ENCODE results near the gene ZMYM4.

The ZMYM4 gene

GRCh38 chr1:35443768-35444518 is 175.4 kb downstream of the ZMYM4 start:
- Histone ChIP-seq H3K36me3 (ENCODE audit: control insufficient read depth in 1 of 2, insufficient read depth in 2 of 2, low read depth in 1 of 2, low read length in 2 of 2) (peaks cover 51 to 74% of the 10 kb centered on the region in 2 experiments), H3K27ac (ENCODE audit: low read length, poor library complexity, severe bottlenecking) (no peak overlapping the region), H3K4me2 (ENCODE audit: low read length, poor library complexity, severe bottlenecking) (no peak overlapping the region), H4K91ac (ENCODE audit: low read length) (no peak overlapping the region), H3K14ac (ENCODE audit: low read length in 2 of 2) (no peak overlapping the region), H2BK15ac (ENCODE audit: low read depth, poor library complexity, severe bottlenecking) (no peak overlapping the region), H3K79me1 (replicated peaks; ENCODE audit: low read length, poor library complexity, severe bottlenecking) (peaks cover 18% of the 10 kb centered on the region), H3K9me3 (ENCODE audit: control insufficient read depth, low read length) (no peaks in the 10 kb centered on the region), H3K4me3 (ENCODE audit: insufficient read depth in 1 of 2, low read depth in 1 of 2, low read length in 2 of 2) (no peak overlapping the region), H3K23ac (ENCODE audit: low read length in 2 of 2) (no peak overlapping the region), H3K4ac (ENCODE audit: low read depth in 1 of 2, low read length in 2 of 2) (no peak overlapping the region), H2BK12ac (ENCODE audit: low read length in 2 of 2) (no peak overlapping the region), H2AFZ (ENCODE audit: low read depth, low read length) (no peak overlapping the region), H2BK5ac (ENCODE audit: low read depth, low read length, poor library complexity, severe bottlenecking) (no peak overlapping the region), H3K4me1 (ENCODE audit: control insufficient read depth, insufficient read depth, low read depth, low read length) (no peaks in the 10 kb centered on the region), H2BK120ac (ENCODE audit: low read depth, low read length) (no peak overlapping the region), H3K18ac (ENCODE audit: low read depth in 1 of 2, low read length in 2 of 2) (no peak overlapping the region), H2AK5ac (ENCODE audit: low read length, severe bottlenecking) (no peak overlapping the region), H3K9ac (ENCODE audit: low read length) (no peak overlapping the region), H4K8ac (ENCODE audit: low read length) (no peak overlapping the region), H3K27me3 (ENCODE audit: control insufficient read depth in 1 of 2, insufficient read depth in 1 of 2, low read length in 2 of 2) (no peaks in the 10 kb centered on the region)
- WGBS = 89% methylated on average over 5 of the region's 5 CpGs
- DNase-seq = no peak

- no peak overlapping the region for H3K4me3 ChIP-seq (ENCODE audit: insufficient read depth in 1 of 2, low read depth in 1 of 2, low read length in 2 of 2)
- H3K36me3 ChIP-seq (ENCODE audit: control insufficient read depth in 1 of 2, insufficient read depth in 2 of 2, low read depth in 1 of 2, low read length in 2 of 2) = peaks cover 48 to 69% of the 10 kb centered on the region in 2 experiments
- H3K9me3 ChIP-seq (ENCODE audit: control insufficient read depth, low read length) = no peaks in the 10 kb centered on the region
- no peaks in the 10 kb centered on the region for H3K4me1 ChIP-seq (ENCODE audit: control insufficient read depth, insufficient read depth, low read depth, low read length)
- H3K79me1 ChIP-seq (replicated peaks; ENCODE audit: low read length, poor library complexity, severe bottlenecking) = peaks cover 17% of the 10 kb centered on the region
- H3K4ac ChIP-seq (ENCODE audit: low read depth in 1 of 2, low read length in 2 of 2) = no peak overlapping the region
- H4K91ac ChIP-seq (ENCODE audit: low read length) = no peak overlapping the region
- H3K27me3 ChIP-seq (ENCODE audit: control insufficient read depth in 1 of 2, insufficient read depth in 1 of 2, low read length in 2 of 2) = no peaks in the 10 kb centered on the region
- no peak overlapping the region for H2AFZ ChIP-seq (ENCODE audit: low read depth, low read length)
- H2BK120ac ChIP-seq (ENCODE audit: low read depth, low read length) = no peak overlapping the region
- no peak overlapping the region for H3K27ac ChIP-seq (ENCODE audit: low read length, poor library complexity, severe bottlenecking)
- no peak overlapping the region for H3K9ac ChIP-seq (ENCODE audit: low read length)
- H3K23ac ChIP-seq (ENCODE audit: low read length in 2 of 2) = no peak overlapping the region
- H4K8ac ChIP-seq (ENCODE audit: low read length) = no peak overlapping the region
- H3K4me2 ChIP-seq (ENCODE audit: low read length, poor library complexity, severe bottlenecking) = no peak overlapping the region
- no peak overlapping the region for H2BK5ac ChIP-seq (ENCODE audit: low read depth, low read length, poor library complexity, severe bottlenecking)
- DNase-seq = no peak
- no peak overlapping the region for H2AK5ac ChIP-seq (ENCODE audit: low read length, severe bottlenecking)
- no peak overlapping the region for H2BK15ac ChIP-seq (ENCODE audit: low read depth, poor library complexity, severe bottlenecking)
- no peak overlapping the region for H3K14ac ChIP-seq (ENCODE audit: low read length in 2 of 2)
- no peak overlapping the region for H3K18ac ChIP-seq (ENCODE audit: low read depth in 1 of 2, low read length in 2 of 2)
- H2BK12ac ChIP-seq (ENCODE audit: low read length in 2 of 2) = no peak overlapping the region
Observed at GRCh38 chr1:35444519-35444774, 175.9 kb downstream of the ZMYM4 start.

GRCh38 chr1:35447278-35447677 is 178.8 kb downstream of the ZMYM4 start:
- no peak overlapping the region for H2AK5ac ChIP-seq (ENCODE audit: low read length, severe bottlenecking)
- no peak overlapping the region for H3K4me2 ChIP-seq (ENCODE audit: low read length, poor library complexity, severe bottlenecking)
- no peak overlapping the region for H3K9ac ChIP-seq (ENCODE audit: low read length)
- no peak overlapping the region for H2AFZ ChIP-seq (ENCODE audit: low read depth, low read length)
- H3K27me3 ChIP-seq (ENCODE audit: control insufficient read depth in 1 of 2, insufficient read depth in 1 of 2, low read length in 2 of 2) = no peaks in the 10 kb centered on the region
- no peak overlapping the region for H3K4ac ChIP-seq (ENCODE audit: low read depth in 1 of 2, low read length in 2 of 2)
- H3K18ac ChIP-seq (ENCODE audit: low read depth in 1 of 2, low read length in 2 of 2) = no peak overlapping the region
- no peak overlapping the region for H2BK120ac ChIP-seq (ENCODE audit: low read depth, low read length)
- no peak overlapping the region for H3K27ac ChIP-seq (ENCODE audit: low read length, poor library complexity, severe bottlenecking)
- H2BK12ac ChIP-seq (ENCODE audit: low read length in 2 of 2) = no peak overlapping the region
- no peaks in the 10 kb centered on the region for H3K4me1 ChIP-seq (ENCODE audit: control insufficient read depth, insufficient read depth, low read depth, low read length)
- no peaks in the 10 kb centered on the region for H3K9me3 ChIP-seq (ENCODE audit: control insufficient read depth, low read length)
- no peak overlapping the region for H4K91ac ChIP-seq (ENCODE audit: low read length)
- H2BK5ac ChIP-seq (ENCODE audit: low read depth, low read length, poor library complexity, severe bottlenecking) = no peak overlapping the region
- no peak overlapping the region for H3K14ac ChIP-seq (ENCODE audit: low read length in 2 of 2)
- peak; percentile 48 for DNase-seq
- H3K36me3 ChIP-seq (ENCODE audit: control insufficient read depth in 1 of 2, insufficient read depth in 2 of 2, low read depth in 1 of 2, low read length in 2 of 2) = peaks cover 37 to 53% of the 10 kb centered on the region in 2 experiments
- no peak overlapping the region for H2BK15ac ChIP-seq (ENCODE audit: low read depth, poor library complexity, severe bottlenecking)
- H4K8ac ChIP-seq (ENCODE audit: low read length) = no peak overlapping the region
- no peak overlapping the region for H3K4me3 ChIP-seq (ENCODE audit: insufficient read depth in 1 of 2, low read depth in 1 of 2, low read length in 2 of 2)
- no peak overlapping the region for H3K23ac ChIP-seq (ENCODE audit: low read length in 2 of 2)
- peaks cover 14% of the 10 kb centered on the region for H3K79me1 ChIP-seq (replicated peaks; ENCODE audit: low read length, poor library complexity, severe bottlenecking)

- H3K27me3 ChIP-seq (ENCODE audit: control insufficient read depth in 1 of 2, insufficient read depth in 1 of 2, low read length in 2 of 2) = no peaks in the 10 kb centered on the region
- H3K4me3 ChIP-seq (ENCODE audit: insufficient read depth in 1 of 2, low read depth in 1 of 2, low read length in 2 of 2) = peak overlapping the region in 1 of 2 experiments; percentile 49
- 63% methylated on average over 2 of the region's 3 CpGs for WGBS
- no peak overlapping the region for H3K23ac ChIP-seq (ENCODE audit: low read length in 2 of 2)
- H3K79me1 ChIP-seq (replicated peaks; ENCODE audit: low read length, poor library complexity, severe bottlenecking) = peaks cover 15% of the 10 kb centered on the region
- H3K9ac ChIP-seq (ENCODE audit: low read length) = peak overlapping the region; percentile 89
- H2AFZ ChIP-seq (ENCODE audit: low read depth, low read length) = no peak overlapping the region
- H2AK5ac ChIP-seq (ENCODE audit: low read length, severe bottlenecking) = no peak overlapping the region
- H3K27ac ChIP-seq (ENCODE audit: low read length, poor library complexity, severe bottlenecking) = no peak overlapping the region
- no peak overlapping the region for H3K4ac ChIP-seq (ENCODE audit: low read depth in 1 of 2, low read length in 2 of 2)
- H2BK5ac ChIP-seq (ENCODE audit: low read depth, low read length, poor library complexity, severe bottlenecking) = no peak overlapping the region
- no peaks in the 10 kb centered on the region for H3K9me3 ChIP-seq (ENCODE audit: control insufficient read depth, low read length)
- no peak overlapping the region for H3K4me2 ChIP-seq (ENCODE audit: low read length, poor library complexity, severe bottlenecking)
- no peak overlapping the region for H2BK120ac ChIP-seq (ENCODE audit: low read depth, low read length)
- no peak overlapping the region for H4K91ac ChIP-seq (ENCODE audit: low read length)
- H3K18ac ChIP-seq (ENCODE audit: low read depth in 1 of 2, low read length in 2 of 2) = no peak overlapping the region
- no peak overlapping the region for H2BK15ac ChIP-seq (ENCODE audit: low read depth, poor library complexity, severe bottlenecking)
- no peak overlapping the region for H4K8ac ChIP-seq (ENCODE audit: low read length)
- H3K14ac ChIP-seq (ENCODE audit: low read length in 2 of 2) = no peak overlapping the region
- peaks cover 29 to 52% of the 10 kb centered on the region in 2 experiments for H3K36me3 ChIP-seq (ENCODE audit: control insufficient read depth in 1 of 2, insufficient read depth in 2 of 2, low read depth in 1 of 2, low read length in 2 of 2)
- H3K4me1 ChIP-seq (ENCODE audit: control insufficient read depth, insufficient read depth, low read depth, low read length) = no peaks in the 10 kb centered on the region
- H2BK12ac ChIP-seq (ENCODE audit: low read length in 2 of 2) = peak overlapping the region in 1 of 2 experiments; percentile 11
- DNase-seq = peak; percentile 96
Observed at GRCh38 chr1:35448344-35448801, 179.9 kb downstream of the ZMYM4 start.
